HT1080 (cell line): Measurements from ENCODE around the gene PRKCA. TPM values are rescaled to one million over a fixed set of nuclear protein-coding genes. Genes with fewer than 3 reads are reported as not detected.
"Not testable (repeated sequence)": the region's sequence is repeated elsewhere in the genome, so short reads cannot be mapped to it uniquely, and the experiment has no call there.

Experiments
- DNase-seq: peaks from one replicate; pipeline ENCODE4 v3.0.0-alpha.2; 2015; ENCODE audit warnings: low read depth
- polyA plus RNA-seq, 2 experiments: library from polyadenylated mRNA; depleted of rRNA; stranded (reverse); fragments of >200 nt; gene quantifications; 2 replicates each; pipeline ENCODE4 v1.2.3, GENCODE V29; 2015
- total RNA-seq: library from RNA; depleted of rRNA; stranded (reverse); fragments of >200 nt; shearing (Covaris generic); gene quantifications from 2 replicates; pipeline ENCODE4 v1.2.3, GENCODE V29; 2014; rRNA removed

PRKCA gene
- 16.2 and 24.1 TPM in 2 replicates for total RNA-seq
- polyA plus RNA-seq (2015; cell fraction: cytosol; rRNA removed) = 33.0 and 42.6 TPM in 2 replicates
- polyA plus RNA-seq (2015; cell fraction: nucleus; rRNA removed) = 51.4 and 59.1 TPM in 2 replicates

DNA sequence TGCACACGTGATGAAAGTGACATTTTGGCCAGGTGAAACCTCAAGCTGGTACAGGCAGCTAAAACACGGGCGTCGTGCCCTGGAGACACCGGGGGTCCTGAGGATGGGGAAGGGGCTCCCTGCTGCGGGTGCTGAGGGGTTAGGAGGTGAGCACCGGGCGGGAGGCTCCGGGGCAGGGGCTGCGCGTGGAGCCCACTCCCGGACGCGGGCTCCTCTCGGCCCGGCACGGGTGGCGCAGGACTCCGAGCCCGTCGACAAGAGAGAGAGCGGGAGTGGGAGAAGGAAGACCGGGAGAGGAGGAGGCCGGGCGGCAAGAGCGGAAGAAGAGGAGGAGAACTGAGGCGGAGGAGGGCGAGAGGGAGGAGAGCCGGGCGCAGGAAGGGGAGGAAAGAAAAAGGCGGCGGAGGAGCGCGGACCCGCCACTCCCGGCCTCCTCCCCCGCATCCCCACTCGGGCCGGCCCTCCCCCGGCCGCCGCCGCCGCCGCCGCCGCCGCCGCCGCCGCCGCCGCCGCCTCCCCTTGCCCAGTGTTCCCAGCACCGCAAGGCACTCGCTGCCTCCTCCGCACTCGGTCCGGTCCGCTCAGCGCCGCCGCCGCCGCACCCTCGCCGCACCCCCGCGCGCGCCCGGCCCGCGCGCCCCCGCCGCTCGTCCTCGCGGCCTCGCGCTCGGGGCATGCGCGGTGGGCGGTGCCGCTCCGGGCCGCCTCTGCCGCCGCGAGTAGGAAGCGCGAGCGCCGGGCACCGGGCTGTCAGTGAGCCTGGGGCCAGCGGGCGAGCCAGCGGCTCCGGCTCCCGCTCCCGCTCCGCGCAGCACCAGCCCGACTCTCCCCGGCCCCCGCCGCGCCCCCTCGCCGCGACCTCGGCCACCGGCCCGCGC is at the start of gene PRKCA:
TSS of gene PRKCA (plus strand) at position 750 of the 878 bp plus-strand sequence.
- peak; percentile 55 for DNase-seq

DNA sequence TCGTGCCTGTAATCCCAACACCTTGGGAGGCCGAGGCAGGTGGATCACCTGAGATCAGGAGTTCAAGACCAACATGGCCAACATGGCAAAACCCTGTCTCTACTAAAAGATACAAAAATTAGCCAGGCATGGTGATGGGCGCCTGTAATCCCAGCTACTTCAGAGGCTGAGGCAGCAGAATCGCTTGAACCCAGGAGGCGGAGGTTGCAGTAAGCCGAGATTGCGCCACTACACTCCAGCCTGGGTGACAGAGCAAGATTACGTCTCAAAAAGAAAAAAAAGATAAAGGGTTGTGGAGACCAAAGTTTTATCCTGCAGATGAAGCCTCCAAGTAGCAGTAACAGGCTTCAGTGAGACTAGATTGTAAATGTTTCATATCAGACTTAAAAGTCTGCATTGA is 49.0 kb upstream of the PRKCA start:
- not testable (repeated sequence) for DNase-seq

GRCh38 chr17:66255112-66255511 is 47.3 kb upstream of the PRKCA start:
- peak; percentile 63 for DNase-seq

DNA sequence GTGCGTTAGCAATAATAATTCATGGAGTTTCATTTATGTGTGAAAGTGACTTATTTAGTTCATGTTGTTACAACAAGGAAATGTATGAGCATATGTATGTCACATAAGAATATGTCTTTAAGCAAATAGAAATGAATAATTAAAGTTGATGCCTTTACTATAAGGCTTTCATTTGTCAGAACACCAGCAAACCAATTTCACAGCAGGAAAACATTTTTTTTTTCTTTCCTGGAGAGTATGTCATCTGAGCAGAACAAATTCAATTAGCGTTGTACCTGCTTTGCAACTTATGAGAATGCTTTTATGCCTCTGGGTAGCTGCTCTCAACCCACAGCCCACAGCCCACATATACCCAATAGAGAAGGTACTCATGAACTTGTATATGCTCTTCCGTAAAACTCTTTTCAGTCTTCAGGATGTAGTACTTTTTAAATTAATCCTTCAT is 46.9 kb upstream of the PRKCA start:
- DNase-seq = no peak

- DNase-seq = no peak
These were observed 42.1 kb upstream of the PRKCA start for GRCh38 chr17:66260275-66260674.

DNA sequence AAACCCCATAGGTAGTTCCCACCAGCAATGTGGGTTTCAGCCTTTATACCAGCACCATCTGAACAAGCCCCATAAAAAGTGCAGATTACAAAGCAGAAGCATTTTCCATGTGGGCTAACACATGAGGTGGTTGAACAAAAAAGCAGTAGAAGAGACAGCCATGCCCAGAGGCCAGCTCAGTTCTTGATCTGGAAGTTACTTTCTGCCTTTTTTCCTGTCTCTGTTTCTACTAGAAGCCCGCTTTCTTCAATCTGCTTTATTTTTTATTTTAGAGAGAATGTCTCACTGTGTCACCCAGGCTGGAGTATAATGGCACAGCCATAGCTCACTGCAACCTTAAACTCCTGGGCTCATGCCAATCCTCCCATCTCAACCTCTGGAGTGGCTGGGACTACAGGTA is 41.7 kb upstream of the PRKCA start:
- no peak for DNase-seq

DNA sequence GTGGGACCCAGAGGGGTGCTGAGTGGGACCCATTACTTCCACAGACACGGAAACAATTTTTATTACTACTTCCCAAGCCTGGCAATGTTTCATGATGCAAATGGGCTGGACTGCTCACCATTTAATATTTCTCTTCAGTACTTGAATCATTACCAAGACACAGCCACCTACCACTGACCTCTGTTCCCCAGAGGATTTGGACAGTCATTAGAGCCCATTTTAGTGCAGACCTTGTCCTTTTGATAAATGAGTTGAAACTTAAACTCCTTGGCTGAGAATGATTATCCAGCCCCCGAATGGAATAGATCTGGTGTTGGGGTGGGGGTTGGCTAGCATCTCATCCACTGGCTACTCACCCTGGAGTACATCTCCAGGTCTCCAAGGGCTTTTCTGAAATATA is 39.6 kb upstream of the PRKCA start:
- DNase-seq = no peak

GRCh38 chr17:66264696-66265095 is 37.7 kb upstream of the PRKCA start:
- no peak for DNase-seq

- DNase-seq = peak; percentile 52
These were observed 34.0 kb upstream of the PRKCA start for GRCh38 chr17:66268247-66268927.

DNA sequence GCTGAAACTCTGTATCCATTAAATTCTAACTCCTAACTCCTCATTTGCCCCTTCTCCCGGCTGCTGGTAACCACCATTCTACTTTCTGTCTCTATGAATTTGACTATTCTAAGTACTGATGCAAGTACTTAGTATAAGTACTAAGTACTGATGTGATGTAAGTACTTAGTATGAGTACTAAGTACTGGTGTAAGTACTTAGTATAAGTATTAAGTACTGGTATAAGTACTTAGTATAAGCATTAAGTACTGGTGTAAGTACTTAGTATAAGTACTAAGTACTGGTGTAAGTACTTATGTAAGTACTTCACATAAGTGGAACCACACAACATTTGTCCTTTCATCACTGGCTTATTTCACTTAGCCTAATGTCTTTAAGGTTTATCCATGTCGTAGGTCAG is 32.3 kb upstream of the PRKCA start:
- no peak for DNase-seq

- no peak for DNase-seq
These were observed 30.9 kb upstream of the PRKCA start for GRCh38 chr17:66271512-66271911.

DNA sequence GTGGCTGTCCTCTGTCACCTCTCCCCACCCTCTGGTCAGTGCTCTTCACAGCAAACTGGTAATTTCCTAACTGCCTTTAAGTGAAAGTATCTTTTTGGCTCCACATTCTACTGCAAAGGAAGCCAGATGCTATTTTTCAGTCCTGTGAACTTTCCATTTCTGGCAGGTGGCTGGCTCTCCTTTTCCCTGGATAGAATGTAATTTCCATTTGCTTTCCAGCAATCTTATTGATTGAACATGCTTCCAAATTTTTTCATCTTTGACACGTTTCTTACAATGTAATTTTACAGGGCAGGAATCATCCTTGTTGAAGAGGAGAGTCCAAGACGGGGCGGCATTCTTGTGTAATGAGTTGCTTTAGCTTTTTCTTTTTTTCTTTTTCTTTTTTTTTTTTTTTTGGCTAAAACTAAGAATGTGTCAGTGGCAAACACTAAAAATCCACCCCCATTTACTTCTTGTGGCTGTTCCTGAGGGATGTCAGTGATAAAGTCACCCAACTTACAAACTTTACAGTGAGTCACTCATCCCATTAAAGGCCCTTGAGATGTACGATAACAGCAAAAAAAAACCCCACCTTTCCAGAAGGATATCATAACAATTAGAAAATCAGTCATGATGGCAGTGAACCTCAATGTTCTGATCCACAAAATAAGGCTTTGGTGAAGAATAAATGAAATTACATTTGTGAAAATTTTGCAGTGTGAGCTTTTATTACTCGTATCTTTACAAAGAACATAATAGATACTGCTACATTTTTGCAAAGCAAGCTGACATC is 29.4 kb upstream of the PRKCA start:
- DNase-seq = peak; percentile 96

DNA sequence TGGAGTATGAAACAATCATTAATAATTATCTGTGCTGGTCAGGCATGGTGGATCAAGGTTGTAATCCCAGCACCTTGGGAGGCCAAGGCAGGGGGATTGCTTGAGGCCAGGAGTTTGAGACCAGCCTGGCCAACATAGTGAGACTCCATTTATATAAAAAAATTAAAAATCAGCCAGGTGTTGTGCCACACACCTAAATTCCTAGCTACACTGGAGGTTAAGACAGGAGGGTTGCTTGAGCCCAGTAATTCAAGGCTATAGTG is 28.9 kb upstream of the PRKCA start:
- DNase-seq = no peak

DNA sequence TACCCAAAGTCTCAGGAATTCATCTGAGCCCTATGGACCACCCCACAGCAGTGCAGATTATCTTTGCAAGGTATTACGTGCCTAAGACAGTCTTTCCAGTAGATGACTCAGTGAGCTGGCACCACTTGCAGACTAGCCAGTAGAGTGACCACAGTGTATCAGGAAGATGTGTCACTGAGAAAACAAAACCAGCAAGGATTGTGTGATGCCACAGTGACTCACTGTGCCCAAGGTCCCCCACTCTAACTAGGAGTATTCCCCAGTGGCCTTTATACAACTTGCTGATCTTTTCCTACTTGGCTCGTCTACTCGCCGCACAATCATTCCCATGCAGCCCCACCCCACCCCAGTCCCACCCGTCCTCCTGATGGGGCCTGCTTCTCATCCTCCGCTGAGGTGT is 26.8 kb upstream of the PRKCA start:
- DNase-seq = peak; percentile 99

DNA sequence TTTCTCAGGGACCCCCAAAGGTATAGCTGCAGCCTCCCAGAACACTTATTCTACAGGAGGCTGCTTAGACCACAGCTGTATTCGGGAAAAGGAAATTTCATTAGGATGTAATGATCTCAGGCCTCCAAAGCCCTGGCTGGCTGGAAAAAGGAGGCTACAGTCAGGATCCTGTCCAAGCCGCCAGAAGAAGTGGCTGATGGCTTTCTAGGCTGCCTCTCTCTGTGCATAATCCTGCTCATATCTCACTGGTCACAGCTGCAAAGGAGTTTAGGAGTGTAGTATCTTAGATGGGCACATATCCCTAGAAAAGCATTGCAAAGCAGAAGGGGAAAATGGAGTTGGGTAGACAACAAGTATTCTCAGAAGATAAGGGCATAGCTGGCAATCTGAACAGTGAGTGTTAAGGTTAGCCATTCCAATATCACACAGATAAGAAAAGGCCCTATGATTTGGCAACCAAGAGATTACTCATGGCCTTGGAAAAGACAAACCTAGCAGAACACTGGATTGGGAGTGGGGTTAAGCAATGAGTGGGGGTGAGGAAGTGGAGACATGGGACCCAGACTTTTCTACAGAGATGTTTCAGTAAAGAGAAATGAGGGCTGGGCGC is 26.0 kb upstream of the PRKCA start:
- DNase-seq = peak; percentile 27

- DNase-seq = no peak
These were observed 25.2 kb upstream of the PRKCA start for GRCh38 chr17:66277191-66277590.

DNA sequence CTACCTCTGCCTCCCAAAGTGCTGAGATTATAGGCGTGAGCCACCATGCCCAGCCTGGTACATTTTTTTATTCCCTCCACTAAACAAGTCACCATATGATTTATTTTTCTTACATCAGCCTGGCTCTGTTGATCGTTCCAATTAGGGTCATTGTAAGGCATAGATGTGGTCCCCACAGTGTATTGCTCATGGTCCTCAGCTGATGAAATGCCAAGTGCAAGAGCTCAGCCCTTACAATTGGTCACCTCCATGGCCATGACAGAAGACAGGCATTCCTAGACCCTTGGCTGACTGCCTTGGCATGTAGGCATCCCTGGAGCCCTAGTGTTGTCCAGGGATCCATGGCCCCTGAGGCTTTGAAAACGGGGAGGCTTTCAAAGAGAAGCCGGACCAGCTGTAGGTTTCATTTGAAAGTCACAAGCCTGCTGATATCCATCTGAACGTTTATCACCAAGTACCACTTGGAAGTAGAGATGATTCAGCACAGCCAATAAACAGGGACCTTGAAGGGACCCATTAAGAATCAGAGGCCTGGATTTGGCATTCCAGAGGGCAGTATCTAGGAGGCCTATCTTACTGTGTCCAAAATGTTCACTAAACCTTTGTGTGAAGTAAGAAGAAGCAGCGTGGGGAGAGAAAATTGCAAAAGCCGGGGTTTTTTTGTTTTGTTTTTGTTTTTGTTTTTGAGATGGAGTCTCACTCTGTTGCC is 20.6 kb upstream of the PRKCA start:
- no peak for DNase-seq

- DNase-seq = no peak
These were observed 19.0 kb upstream of the PRKCA start for GRCh38 chr17:66283296-66283934.

GRCh38 chr17:66283971-66284370 is 18.4 kb upstream of the PRKCA start:
- DNase-seq = no peak

GRCh38 chr17:66285149-66285548 is 17.3 kb upstream of the PRKCA start:
- DNase-seq = no peak
